ENCODE data around the gene STMP1.

Gene STMP1

GRCh38 chr7:135704074-135704473, 41.8 kb downstream of the STMP1 start:
- DNase-seq, result no peak

GRCh38 chr7:135704698-135705097, 42.4 kb downstream of the STMP1 start:
- no peak for DNase-seq

- no peak for DNase-seq
Observed at GRCh38 chr7:135706038-135706742, 43.9 kb downstream of the STMP1 start.

GRCh38 chr7:135706858-135707569, 44.7 kb downstream of the STMP1 start:
- no peak for DNase-seq

GRCh38 chr7:135707570-135707966, 45.3 kb downstream of the STMP1 start:
- DNase-seq, result no peak

- DNase-seq, result no peak
Observed at GRCh38 chr7:135708041-135708440, 45.7 kb downstream of the STMP1 start.

GRCh38 chr7:135709508-135709907, 47.2 kb downstream of the STMP1 start:
- no peak for DNase-seq

- peak; percentile 3 to 56 (median 36) for DNase-seq
Observed at GRCh38 chr7:135710417-135711138, 48.3 kb downstream of the STMP1 start.

GRCh38 chr7:135711139-135711469, 48.8 kb downstream of the STMP1 start:
- no peak for DNase-seq

- no peak for DNase-seq
Observed at GRCh38 chr7:135712182-135712782, 50.0 kb downstream of the STMP1 start.

GRCh38 chr7:135712796-135713195, 50.5 kb downstream of the STMP1 start:
- DNase-seq, result no peak

GRCh38 chr7:135713836-135714470, 51.6 kb downstream of the STMP1 start:
- no peak for DNase-seq

GRCh38 chr7:135714534-135715009, 52.3 kb downstream of the STMP1 start:
- no peak for DNase-seq

- DNase-seq, result no peak
Observed at GRCh38 chr7:135715055-135715522, 52.8 kb downstream of the STMP1 start.

- DNase-seq, result no peak
Observed at GRCh38 chr7:135715673-135716072, 53.4 kb downstream of the STMP1 start.

GRCh38 chr7:135716677-135717238, 54.4 kb downstream of the STMP1 start:
- DNase-seq, result no peak

GRCh38 chr7:135717693-135718092, 55.4 kb downstream of the STMP1 start:
- DNase-seq, result no peak

GRCh38 chr7:135718219-135718618, 55.9 kb downstream of the STMP1 start:
- no peak for DNase-seq

- DNase-seq, result no peak
Observed at GRCh38 chr7:135718794-135719437, 56.6 kb downstream of the STMP1 start.

GRCh38 chr7:135719688-135720087, 57.4 kb downstream of the STMP1 start:
- no peak for DNase-seq

GRCh38 chr7:135721198-135721820, 59.0 kb downstream of the STMP1 start:
- DNase-seq, result no peak
